Karpas-422 (cell line): ENCODE data around the gene VSTM4. TPM values are rescaled to one million over a fixed set of nuclear protein-coding genes. Genes with fewer than 3 reads are reported as not detected.

ENCODE experiments used
- DNase-seq: peaks from one replicate; pipeline ENCODE4 v3.0.0-alpha.2; 2015
- H2AFZ ChIP-seq: fragments of 200-600 bp; sonication (generic); 2 replicates; pipeline ENCODE4 v1.6.1; 2014; ENCODE audit warnings: antibody characterized with exemption, low read length, mixed read lengths
- H3K27ac ChIP-seq: fragments of 200-600 bp; sonication (generic); 2 replicates; pipeline ENCODE4 v1.5.1; 2014; ENCODE audit warnings: mild to moderate bottlenecking, low read length, moderate library complexity
- H3K27me3 ChIP-seq: fragments of 200-600 bp; sonication (generic); 2 replicates; pipeline ENCODE4 v1.6.1; 2014; ENCODE audit warnings: low read length, mixed read lengths
- H3K36me3 ChIP-seq: fragments of 200-600 bp; sonication (generic); 2 replicates; pipeline ENCODE4 v1.6.1; 2014; ENCODE audit warnings: low read length, mixed read lengths; ENCODE audit not compliant: insufficient read depth
- H3K4me1 ChIP-seq: fragments of 200-600 bp; sonication (generic); 2 replicates; pipeline ENCODE4 v1.6.1; 2014; ENCODE audit warnings: mild to moderate bottlenecking, low read length, mixed read lengths
- H3K4me2 ChIP-seq: fragments of 200-600 bp; sonication (generic); 2 replicates; pipeline ENCODE4 v1.6.1; 2014; ENCODE audit warnings: low read length, low read depth, mild to moderate bottlenecking; ENCODE audit not compliant: poor library complexity, severe bottlenecking
- H3K4me3 ChIP-seq: fragments of 200-600 bp; sonication (generic); 2 replicates; pipeline ENCODE4 v1.5.1; 2014; ENCODE audit warnings: mild to moderate bottlenecking, antibody characterized with exemption, low read length, mixed read lengths
- H3K79me2 ChIP-seq: fragments of 200-600 bp; sonication (generic); 2 replicates; pipeline ENCODE4 v1.6.1; 2014; ENCODE audit warnings: mild to moderate bottlenecking, low read length, mixed read lengths
- H3K9ac ChIP-seq: fragments of 200-600 bp; sonication (generic); 2 replicates; pipeline ENCODE4 v1.6.0; 2014; ENCODE audit warnings: low read length
- H3K9me2 ChIP-seq: fragments of 200-600 bp; sonication (generic), shearing (Covaris generic); replicated peaks from 2 replicates; pipeline ENCODE4 v1.6.0; 2014; ENCODE audit warnings: mild to moderate bottlenecking, low read length, moderate library complexity; ENCODE audit not compliant: insufficient read depth
- H3K9me3 ChIP-seq: fragments of 300-700, 200-600 bp; sonication (generic); 2 replicates; pipeline ENCODE4 v1.6.1; 2014; ENCODE audit warnings: low read length, mixed read lengths
- H4K20me1 ChIP-seq: fragments of 200-600 bp; sonication (generic); 2 replicates; pipeline ENCODE4 v1.6.1; 2014; ENCODE audit warnings: mild to moderate bottlenecking, antibody characterized with exemption, low read length, low read depth; ENCODE audit not compliant: insufficient read depth
- total RNA-seq: library from RNA; depleted of rRNA; stranded (reverse); fragments of >200 nt; shearing (Covaris generic); gene quantifications from 2 replicates; pipeline ENCODE4 v1.2.3, GENCODE V29; 2014; ENCODE audit warnings: low replicate concordance

The VSTM4 gene
- total RNA-seq, 1 experiment from 2014 or later = not detected

DNA sequence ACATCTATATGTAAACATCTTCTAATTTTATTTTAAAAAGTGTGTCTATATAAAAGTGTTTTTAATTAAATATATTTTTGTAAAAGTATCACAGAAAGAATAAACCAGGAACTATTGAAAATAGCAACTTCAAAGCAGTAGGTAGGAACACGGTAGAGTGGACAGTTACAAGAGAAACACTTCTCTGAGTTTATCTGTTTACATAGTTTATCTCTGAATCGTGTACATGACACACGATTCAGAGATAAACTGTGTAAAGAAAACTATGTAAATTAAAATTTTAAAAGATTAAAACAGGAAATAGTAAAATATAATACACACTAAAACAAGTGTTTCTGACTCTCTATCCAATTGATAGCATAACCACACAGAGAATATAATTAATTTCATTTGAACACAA lies 43.6 kb upstream of the VSTM4 start:
- Histone ChIP-seq H3K27ac (no peak overlapping the region), H3K79me2 (no peaks in the 10 kb centered on the region), H3K9me2 (no peaks in the 10 kb centered on the region), H3K36me3 (no peaks in the 10 kb centered on the region), H3K9me3 (no peaks in the 10 kb centered on the region), H3K9ac (no peak overlapping the region), H3K4me3 (no peak overlapping the region), H3K27me3 (no peaks in the 10 kb centered on the region), H2AFZ (no peak overlapping the region), H3K4me2 (no peak overlapping the region), H4K20me1 (no peaks in the 10 kb centered on the region), H3K4me1 (peaks cover 1% of the 10 kb centered on the region)
- no peak for DNase-seq

DNA sequence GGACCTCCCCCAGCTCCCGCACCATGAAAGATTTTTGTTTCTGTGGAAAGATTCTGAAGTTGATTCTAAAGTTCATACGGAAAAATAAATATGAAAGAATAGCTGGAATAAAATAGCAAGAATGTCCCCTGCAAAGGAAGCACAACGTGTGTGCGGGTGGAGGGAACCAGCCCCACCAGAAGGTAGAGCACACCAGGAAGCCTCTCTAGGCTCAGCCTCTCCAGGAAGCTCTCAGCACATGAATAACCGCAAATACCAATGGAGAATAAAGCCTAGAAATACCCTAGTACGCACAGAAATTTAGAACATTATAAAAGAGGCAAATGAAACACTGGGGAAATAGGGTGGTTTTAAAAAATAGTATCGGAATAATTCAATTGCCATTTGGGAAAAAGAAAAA lies 43.1 kb upstream of the VSTM4 start:
- Histone ChIP-seq H3K4me1 (no peaks in the 10 kb centered on the region), H3K27ac (no peak overlapping the region), H3K9me3 (no peaks in the 10 kb centered on the region), H3K9ac (no peak overlapping the region), H3K36me3 (no peaks in the 10 kb centered on the region), H3K4me3 (no peak overlapping the region), H3K79me2 (no peaks in the 10 kb centered on the region), H3K9me2 (no peaks in the 10 kb centered on the region), H4K20me1 (no peaks in the 10 kb centered on the region), H3K27me3 (no peaks in the 10 kb centered on the region), H2AFZ (no peak overlapping the region), H3K4me2 (no peak overlapping the region)
- DNase-seq = no peak

DNA sequence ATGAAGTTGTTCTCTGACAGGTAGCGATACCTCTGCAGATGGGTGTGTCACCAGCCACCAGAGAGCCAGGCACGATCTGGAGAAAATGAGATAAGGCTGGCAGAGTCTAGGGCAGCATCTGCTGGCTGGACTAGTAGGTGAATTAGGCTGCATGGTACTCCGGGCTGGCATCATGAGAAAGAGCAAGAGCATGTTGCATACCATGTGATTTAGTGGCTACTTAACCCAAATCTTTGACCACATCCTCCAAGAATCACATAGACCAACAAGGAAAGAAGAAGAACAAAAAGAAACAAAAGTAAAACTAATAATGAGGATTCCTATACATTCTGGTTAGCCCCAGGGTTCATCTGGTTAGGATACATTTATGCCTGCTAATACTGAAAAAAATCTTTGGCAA lies 41.9 kb upstream of the VSTM4 start:
- Histone ChIP-seq H3K4me2 (no peak overlapping the region), H3K27ac (no peak overlapping the region), H3K79me2 (no peaks in the 10 kb centered on the region), H3K36me3 (no peaks in the 10 kb centered on the region), H3K9me3 (no peaks in the 10 kb centered on the region), H3K4me1 (peaks cover 4% of the 10 kb centered on the region), H4K20me1 (no peaks in the 10 kb centered on the region), H2AFZ (no peak overlapping the region), H3K4me3 (no peak overlapping the region), H3K9me2 (no peaks in the 10 kb centered on the region), H3K9ac (no peak overlapping the region), H3K27me3 (no peaks in the 10 kb centered on the region)
- DNase-seq = no peak

DNA sequence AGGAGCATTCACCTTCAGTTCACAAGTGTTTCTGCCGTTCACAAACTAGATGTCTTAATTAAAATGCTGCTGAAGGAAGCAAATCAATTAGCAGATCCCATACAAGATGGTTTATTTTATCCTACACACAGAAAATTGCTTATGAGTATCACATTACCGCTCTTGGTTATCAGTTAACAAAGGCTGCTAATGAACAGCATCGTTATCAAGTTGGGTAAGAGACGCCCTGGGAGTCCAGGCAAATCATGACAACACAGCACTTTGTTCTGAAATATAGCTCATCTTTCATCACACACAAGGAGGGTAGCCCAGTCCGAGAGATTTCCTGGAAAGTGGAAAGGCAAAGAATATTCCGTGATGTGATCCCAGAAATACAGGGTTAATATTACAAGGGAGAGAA lies 39.3 kb upstream of the VSTM4 start:
- no peaks in the 10 kb centered on the region for H3K27me3 ChIP-seq
- no peaks in the 10 kb centered on the region for H3K79me2 ChIP-seq
- no peak overlapping the region for H3K4me2 ChIP-seq
- H3K4me3 ChIP-seq = no peak overlapping the region
- no peaks in the 10 kb centered on the region for H3K36me3 ChIP-seq
- H2AFZ ChIP-seq = no peak overlapping the region
- no peaks in the 10 kb centered on the region for H4K20me1 ChIP-seq
- H3K27ac ChIP-seq = no peak overlapping the region
- no peaks in the 10 kb centered on the region for H3K9me2 ChIP-seq
- no peak for DNase-seq
- no peak overlapping the region for H3K9ac ChIP-seq
- peaks cover 4% of the 10 kb centered on the region for H3K4me1 ChIP-seq
- no peaks in the 10 kb centered on the region for H3K9me3 ChIP-seq

DNA sequence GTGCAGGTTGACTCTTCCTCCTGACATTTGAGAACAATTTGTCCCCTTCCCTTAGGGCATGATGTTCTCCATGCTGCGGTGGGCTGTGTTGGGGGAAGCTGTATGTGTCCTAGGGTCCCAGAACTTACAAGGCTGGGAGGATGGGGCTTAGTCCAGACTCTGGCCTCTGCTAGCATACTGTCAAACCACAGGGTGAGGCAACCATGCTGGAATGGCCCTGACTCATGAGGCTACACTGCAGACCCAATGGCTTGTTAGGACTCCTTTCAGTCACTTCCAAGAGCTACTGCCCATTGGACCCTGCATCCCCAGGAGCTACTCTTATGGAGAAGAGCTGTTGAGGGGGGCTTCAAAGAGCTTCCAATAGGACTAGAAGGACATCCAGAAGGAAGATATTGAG lies 38.6 kb upstream of the VSTM4 start:
- H3K27me3 ChIP-seq = no peaks in the 10 kb centered on the region
- no peaks in the 10 kb centered on the region for H3K79me2 ChIP-seq
- no peak overlapping the region for H2AFZ ChIP-seq
- no peaks in the 10 kb centered on the region for H3K36me3 ChIP-seq
- no peak overlapping the region for H3K4me2 ChIP-seq
- no peak overlapping the region for H3K9ac ChIP-seq
- peaks cover 4% of the 10 kb centered on the region for H3K4me1 ChIP-seq
- DNase-seq = no peak
- no peaks in the 10 kb centered on the region for H3K9me3 ChIP-seq
- H4K20me1 ChIP-seq = no peaks in the 10 kb centered on the region
- H3K9me2 ChIP-seq = no peaks in the 10 kb centered on the region
- H3K27ac ChIP-seq = no peak overlapping the region
- H3K4me3 ChIP-seq = no peak overlapping the region

DNA sequence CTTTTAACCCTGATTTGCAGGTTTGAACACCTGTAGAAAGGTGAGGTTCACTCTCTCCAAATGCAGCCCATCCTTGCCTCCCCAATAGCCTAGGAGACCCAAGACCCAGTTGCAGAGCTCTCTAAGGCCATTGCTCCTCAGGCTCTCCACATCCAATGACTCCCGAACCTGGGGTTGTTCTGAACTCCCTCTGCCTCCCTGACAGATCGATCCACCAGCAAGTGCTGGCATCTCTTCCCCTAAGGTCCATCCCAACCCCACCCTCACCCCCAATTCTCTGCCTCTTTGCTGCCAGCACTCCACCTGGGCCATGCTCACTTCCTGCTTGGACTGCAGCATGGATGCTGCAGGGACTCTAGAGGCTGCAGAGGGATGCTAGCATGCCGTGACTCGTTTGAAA lies 37.8 kb upstream of the VSTM4 start:
- Histone ChIP-seq H3K27me3 (no peaks in the 10 kb centered on the region), H3K9me3 (no peaks in the 10 kb centered on the region), H3K9ac (no peak overlapping the region), H3K27ac (no peak overlapping the region), H3K79me2 (no peaks in the 10 kb centered on the region), H2AFZ (no peak overlapping the region), H3K4me3 (no peak overlapping the region), H3K4me2 (no peak overlapping the region), H3K4me1 (peaks cover 4% of the 10 kb centered on the region), H3K9me2 (no peaks in the 10 kb centered on the region), H3K36me3 (no peaks in the 10 kb centered on the region), H4K20me1 (no peaks in the 10 kb centered on the region)
- no peak for DNase-seq

DNA sequence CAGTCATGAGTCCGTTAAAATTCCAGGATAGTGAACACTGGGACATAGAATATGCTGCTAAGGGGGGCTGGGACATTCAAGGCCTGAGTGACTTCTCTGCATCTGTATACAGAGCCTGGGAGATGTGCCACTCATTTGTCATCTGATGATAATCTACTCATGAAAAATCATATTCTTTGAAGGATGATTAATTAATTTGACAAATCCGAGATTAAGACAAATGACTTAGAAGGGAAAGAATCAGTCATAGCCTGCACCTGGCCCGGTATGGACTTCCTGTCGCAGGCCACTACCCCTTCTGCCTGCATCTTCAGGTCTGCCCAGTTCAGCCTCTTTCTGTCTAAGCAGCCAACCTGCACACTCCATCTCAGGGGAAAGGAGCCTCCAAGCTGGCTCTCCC lies 37.3 kb upstream of the VSTM4 start:
- H3K4me2 ChIP-seq = no peak overlapping the region
- no peak overlapping the region for H3K9ac ChIP-seq
- no peak overlapping the region for H3K4me3 ChIP-seq
- H3K9me3 ChIP-seq = no peaks in the 10 kb centered on the region
- H3K9me2 ChIP-seq = no peaks in the 10 kb centered on the region
- no peaks in the 10 kb centered on the region for H3K79me2 ChIP-seq
- no peaks in the 10 kb centered on the region for H3K36me3 ChIP-seq
- no peaks in the 10 kb centered on the region for H4K20me1 ChIP-seq
- no peak overlapping the region for H3K27ac ChIP-seq
- H3K4me1 ChIP-seq = peaks cover 4% of the 10 kb centered on the region
- peak; percentile 45 for DNase-seq
- no peaks in the 10 kb centered on the region for H3K27me3 ChIP-seq
- H2AFZ ChIP-seq = no peak overlapping the region

DNA sequence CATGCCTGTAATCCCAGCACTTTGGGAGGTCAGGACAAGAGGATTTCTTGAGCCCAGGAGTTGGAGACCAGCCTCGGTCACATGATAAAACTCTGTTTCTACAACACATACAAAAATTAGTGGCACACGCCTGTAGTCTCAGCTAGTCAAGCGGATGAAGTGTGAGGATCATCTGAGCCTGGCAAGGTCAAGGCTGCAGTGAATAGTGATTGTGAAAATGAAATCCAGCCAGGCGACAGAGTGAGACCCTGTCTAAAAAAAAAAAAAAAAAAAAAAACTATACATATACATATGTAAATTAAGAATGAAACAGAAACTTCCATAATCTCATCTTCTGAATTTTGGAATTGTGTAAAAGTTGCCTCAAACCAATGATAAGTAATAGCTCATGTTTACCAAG lies 36.7 kb upstream of the VSTM4 start:
- H3K36me3 ChIP-seq = no peaks in the 10 kb centered on the region
- no peaks in the 10 kb centered on the region for H3K9me3 ChIP-seq
- no peak overlapping the region for H3K27ac ChIP-seq
- H2AFZ ChIP-seq = no peak overlapping the region
- peaks cover 4% of the 10 kb centered on the region for H3K4me1 ChIP-seq
- H3K79me2 ChIP-seq = no peaks in the 10 kb centered on the region
- no peaks in the 10 kb centered on the region for H4K20me1 ChIP-seq
- no peak for DNase-seq
- no peaks in the 10 kb centered on the region for H3K9me2 ChIP-seq
- H3K4me3 ChIP-seq = no peak overlapping the region
- H3K4me2 ChIP-seq = no peak overlapping the region
- no peaks in the 10 kb centered on the region for H3K27me3 ChIP-seq
- no peak overlapping the region for H3K9ac ChIP-seq

DNA sequence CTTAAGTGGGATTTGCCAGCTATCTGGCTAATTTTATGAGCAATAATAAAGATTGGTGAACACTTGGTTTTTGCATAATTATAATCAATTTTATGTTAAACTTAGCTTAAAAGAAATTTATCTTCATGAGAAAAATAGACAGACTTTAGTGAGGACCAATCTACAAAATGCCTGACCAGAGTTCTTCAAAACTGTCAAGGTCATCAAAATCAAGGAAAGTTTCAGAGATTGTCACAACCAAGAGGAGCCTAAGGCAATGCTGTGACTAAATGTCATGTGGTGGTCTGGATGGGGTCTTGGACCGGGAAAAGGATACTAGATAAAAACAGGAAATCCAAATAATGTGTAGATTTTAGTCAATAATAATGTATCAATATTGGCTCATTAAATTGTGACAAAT lies 36.2 kb upstream of the VSTM4 start:
- H3K36me3 ChIP-seq = no peaks in the 10 kb centered on the region
- no peaks in the 10 kb centered on the region for H3K27me3 ChIP-seq
- H3K4me2 ChIP-seq = no peak overlapping the region
- H3K79me2 ChIP-seq = no peaks in the 10 kb centered on the region
- DNase-seq = no peak
- no peak overlapping the region for H3K9ac ChIP-seq
- H3K27ac ChIP-seq = no peak overlapping the region
- no peak overlapping the region for H3K4me3 ChIP-seq
- H4K20me1 ChIP-seq = no peaks in the 10 kb centered on the region
- no peaks in the 10 kb centered on the region for H3K9me3 ChIP-seq
- no peak overlapping the region for H2AFZ ChIP-seq
- no peaks in the 10 kb centered on the region for H3K9me2 ChIP-seq
- peaks cover 4% of the 10 kb centered on the region for H3K4me1 ChIP-seq
